ENCODE data around the gene SAMD4A. TPM values are rescaled to one million over a fixed set of nuclear protein-coding genes. Genes with fewer than 3 reads are reported as not detected.

The SAMD4A gene
- total RNA-seq, 1 donor from 2014 or later, result 66.0 TPM

DNA sequence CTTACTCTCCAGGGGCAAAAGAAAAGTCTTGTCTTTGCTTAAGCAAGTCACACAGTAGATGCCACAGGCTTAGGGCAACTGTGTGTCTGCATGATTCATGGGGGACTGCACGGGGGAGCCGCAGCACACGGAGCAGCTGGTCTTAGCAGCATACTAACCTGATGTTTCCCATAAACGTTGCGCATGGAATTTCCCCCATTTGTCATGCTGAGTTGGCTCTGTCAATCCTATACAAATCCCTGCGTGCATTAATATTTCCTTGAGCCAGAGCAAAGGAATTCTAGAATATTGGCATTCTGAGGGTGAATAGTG, 71.2 kb downstream of the SAMD4A start:
- Histone ChIP-seq H3K4me3 (no peak overlapping the region), H3K27me3 (no peaks in the 10 kb centered on the region), H3K4me1 (peaks cover 0 to 41% of the 10 kb centered on the region in 2 donors), H3K9me3 (no peaks in the 10 kb centered on the region), H3K36me3 (no peaks in the 10 kb centered on the region), H3K27ac (no peak overlapping the region)
- no peak for DNase-seq (ENCODE audit: low spot score in 2 of 2)
- TF ChIP-seq, protein P1, sequence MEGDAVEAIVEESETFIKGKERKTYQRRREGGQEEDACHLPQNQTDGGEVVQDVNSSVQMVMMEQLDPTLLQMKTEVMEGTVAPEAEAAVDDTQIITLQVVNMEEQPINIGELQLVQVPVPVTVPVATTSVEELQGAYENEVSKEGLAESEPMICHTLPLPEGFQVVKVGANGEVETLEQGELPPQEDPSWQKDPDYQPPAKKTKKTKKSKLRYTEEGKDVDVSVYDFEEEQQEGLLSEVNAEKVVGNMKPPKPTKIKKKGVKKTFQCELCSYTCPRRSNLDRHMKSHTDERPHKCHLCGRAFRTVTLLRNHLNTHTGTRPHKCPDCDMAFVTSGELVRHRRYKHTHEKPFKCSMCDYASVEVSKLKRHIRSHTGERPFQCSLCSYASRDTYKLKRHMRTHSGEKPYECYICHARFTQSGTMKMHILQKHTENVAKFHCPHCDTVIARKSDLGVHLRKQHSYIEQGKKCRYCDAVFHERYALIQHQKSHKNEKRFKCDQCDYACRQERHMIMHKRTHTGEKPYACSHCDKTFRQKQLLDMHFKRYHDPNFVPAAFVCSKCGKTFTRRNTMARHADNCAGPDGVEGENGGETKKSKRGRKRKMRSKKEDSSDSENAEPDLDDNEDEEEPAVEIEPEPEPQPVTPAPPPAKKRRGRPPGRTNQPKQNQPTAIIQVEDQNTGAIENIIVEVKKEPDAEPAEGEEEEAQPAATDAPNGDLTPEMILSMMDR (IDR thresholded peaks at IDR 0.05), result no peak
- intact Hi-C loops (cut with DNase I), result no loop called here

GRCh38 chr14:54639611-54640010, 72.7 kb downstream of the SAMD4A start:
- H3K36me3 ChIP-seq, result no peaks in the 10 kb centered on the region
- no peak for DNase-seq (ENCODE audit: low spot score in 2 of 2)
- H3K4me3 ChIP-seq, result no peak overlapping the region
- peaks cover 0 to 41% of the 10 kb centered on the region in 2 donors for H3K4me1 ChIP-seq
- TF ChIP-seq, protein P1 (IDR thresholded peaks at IDR 0.05), result no peak
- H3K27me3 ChIP-seq, result no peaks in the 10 kb centered on the region
- intact Hi-C loops (cut with DNase I), result no loop called here
- H3K9me3 ChIP-seq, result no peaks in the 10 kb centered on the region
- H3K27ac ChIP-seq, result no peak overlapping the region

DNA sequence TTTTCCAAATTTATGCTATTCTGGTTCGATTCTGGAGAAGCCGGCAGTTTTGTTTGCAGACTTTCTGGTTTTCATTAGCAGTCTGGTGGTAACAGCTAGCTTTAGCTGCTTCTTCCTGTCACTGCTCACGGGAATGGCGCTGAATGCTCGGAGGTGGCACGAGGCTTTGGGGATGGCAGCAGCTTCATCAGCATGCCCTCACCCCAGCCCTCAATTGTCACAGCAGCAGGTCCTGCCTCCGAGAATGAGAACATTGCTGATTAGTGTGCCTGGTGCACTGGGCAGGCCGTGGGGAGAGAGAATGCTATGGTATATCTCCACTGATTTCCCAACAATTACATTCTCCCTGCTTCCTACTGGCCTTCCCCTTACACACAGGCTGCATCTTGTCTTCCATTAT, 73.6 kb downstream of the SAMD4A start:
- DNase-seq (ENCODE audit: low spot score in 2 of 2), result no peak
- TF ChIP-seq, protein P1 (IDR thresholded peaks at IDR 0.05), result no peak
- Histone ChIP-seq H3K36me3 (no peaks in the 10 kb centered on the region), H3K27ac (no peak overlapping the region), H3K27me3 (no peaks in the 10 kb centered on the region), H3K4me3 (no peak overlapping the region), H3K9me3 (no peaks in the 10 kb centered on the region), H3K4me1 (peaks cover 0 to 37% of the 10 kb centered on the region in 2 donors)
- intact Hi-C loops (cut with DNase I), result no loop called here

DNA sequence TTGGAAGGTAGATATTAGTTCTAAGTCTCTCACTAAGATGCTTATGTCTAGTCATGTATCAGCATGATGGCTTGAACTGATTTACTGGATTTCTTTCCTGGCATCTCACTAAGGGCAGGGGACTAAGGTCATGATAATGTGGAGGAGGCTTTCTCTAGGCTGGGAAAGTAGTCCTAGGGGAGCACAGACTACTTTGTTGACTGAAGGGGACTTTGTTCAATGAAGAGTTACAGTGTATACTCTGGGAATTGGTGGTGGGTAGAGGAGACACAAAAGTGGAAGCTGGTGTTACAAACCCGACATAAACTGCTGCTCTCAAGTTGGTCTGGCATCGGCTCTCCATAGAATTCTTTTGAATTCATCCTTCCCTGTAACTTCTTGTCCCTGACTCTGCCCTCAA, 75.2 kb downstream of the SAMD4A start:
- Histone ChIP-seq H3K36me3 (no peaks in the 10 kb centered on the region), H3K4me1 (peaks cover 3 to 40% of the 10 kb centered on the region in 2 donors), H3K9me3 (no peaks in the 10 kb centered on the region), H3K27me3 (no peaks in the 10 kb centered on the region), H3K27ac (peak overlapping the region in 1 of 2 donors; percentile 0), H3K4me3 (no peak overlapping the region)
- TF ChIP-seq, protein P1 (IDR thresholded peaks at IDR 0.05), result no peak
- intact Hi-C loops (cut with DNase I), result no loop called here
- DNase-seq (ENCODE audit: low spot score in 2 of 2), result no peak

GRCh38 chr14:54642801-54643695, 76.1 kb downstream of the SAMD4A start:
- TF ChIP-seq, protein P1 (IDR thresholded peaks at IDR 0.05), result peak in 1 of 3 experiments; percentile 25
- H3K9me3 ChIP-seq, result no peaks in the 10 kb centered on the region
- H3K36me3 ChIP-seq, result no peaks in the 10 kb centered on the region
- no peak for DNase-seq (ENCODE audit: low spot score in 2 of 2)
- H3K27me3 ChIP-seq, result no peaks in the 10 kb centered on the region
- peaks cover 3 to 36% of the 10 kb centered on the region in 2 donors for H3K4me1 ChIP-seq
- intact Hi-C loops (cut with DNase I), result no loop called here
- H3K27ac ChIP-seq, result peak overlapping the region; percentile 0 to 27
- H3K4me3 ChIP-seq, result no peak overlapping the region
